ENCODE measurements around the gene CCDC12. TPM values are rescaled to one million over a fixed set of nuclear protein-coding genes. Genes with fewer than 3 reads are reported as not detected.

CCDC12 gene
- total RNA-seq, 1 donor from 2014 or later, result 41.4 TPM

- no peaks in the 10 kb centered on the region for H3K36me3 Mint-ChIP-seq (ENCODE audit: unreplicated experiment)
- no peak overlapping the region for H3K27ac Mint-ChIP-seq (ENCODE audit: unreplicated experiment)
- peaks cover 3% of the 10 kb centered on the region for H3K9me3 Mint-ChIP-seq (ENCODE audit: unreplicated experiment)
- peaks cover 2% of the 10 kb centered on the region for H3K27me3 Mint-ChIP-seq (ENCODE audit: unreplicated experiment)
- H3K4me1 Mint-ChIP-seq (ENCODE audit: low read depth, unreplicated experiment), result no peaks in the 10 kb centered on the region
- no peak overlapping the region for H3K4me3 Mint-ChIP-seq (ENCODE audit: unreplicated experiment)
- DNase-seq, result peak; percentile 93
- TF ChIP-seq CTCF (IDR thresholded peaks at IDR 0.05; ENCODE audit: partially characterized antibody, unreplicated experiment), result peak; percentile 84
Measured at GRCh38 chr3:46909535-46910161, 66.9 kb downstream of the CCDC12 start.

- no peak overlapping the region for H3K27ac Mint-ChIP-seq (ENCODE audit: unreplicated experiment)
- no peaks in the 10 kb centered on the region for H3K4me1 Mint-ChIP-seq (ENCODE audit: low read depth, unreplicated experiment)
- no peak for DNase-seq
- no peak overlapping the region for H3K4me3 Mint-ChIP-seq (ENCODE audit: unreplicated experiment)
- no peak for TF ChIP-seq CTCF (IDR thresholded peaks at IDR 0.05; ENCODE audit: partially characterized antibody, unreplicated experiment)
- H3K36me3 Mint-ChIP-seq (ENCODE audit: unreplicated experiment), result no peaks in the 10 kb centered on the region
- H3K27me3 Mint-ChIP-seq (ENCODE audit: unreplicated experiment), result peaks cover 2% of the 10 kb centered on the region
- H3K9me3 Mint-ChIP-seq (ENCODE audit: unreplicated experiment), result peaks cover 3% of the 10 kb centered on the region
Measured at GRCh38 chr3:46908986-46909534, 67.5 kb downstream of the CCDC12 start.

DNA sequence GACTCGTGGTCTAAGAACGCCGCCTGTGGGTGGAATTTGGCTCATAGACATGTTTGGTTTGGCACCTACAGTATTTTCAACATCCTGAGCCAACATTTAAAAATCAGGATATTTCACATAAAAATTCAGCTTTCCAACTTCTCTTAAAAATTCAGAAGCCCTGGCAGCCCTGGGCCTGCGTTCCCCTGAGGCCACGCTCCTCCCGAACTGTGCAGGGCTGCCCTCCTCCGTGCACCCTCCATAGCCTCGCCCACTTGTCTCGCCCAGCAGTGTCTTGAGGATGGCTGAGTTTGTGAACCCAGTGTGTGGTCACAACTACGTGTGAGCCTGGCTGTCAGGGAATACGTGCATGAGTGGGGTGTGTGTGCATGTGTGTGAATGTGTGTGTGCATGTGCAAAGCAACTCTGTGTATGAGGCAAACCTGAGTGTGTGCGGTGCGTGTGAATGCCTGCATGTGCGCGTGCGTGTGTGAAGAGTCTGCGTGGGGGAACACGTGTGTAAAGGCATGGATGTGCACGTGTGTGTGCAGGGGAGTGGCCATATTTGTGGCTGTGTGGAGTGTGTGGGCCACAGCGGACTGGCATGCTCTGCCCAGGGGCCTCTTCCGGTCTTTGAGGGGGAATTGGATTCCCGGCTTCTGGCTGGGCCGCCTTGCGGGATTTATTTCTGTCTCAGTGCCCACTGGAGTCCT, 68.1 kb downstream of the CCDC12 start:
- Mint-ChIP-seq H3K27me3 (ENCODE audit: unreplicated experiment) (peaks cover 3% of the 10 kb centered on the region), H3K4me3 (ENCODE audit: unreplicated experiment) (no peak overlapping the region), H3K4me1 (ENCODE audit: low read depth, unreplicated experiment) (no peaks in the 10 kb centered on the region), H3K9me3 (ENCODE audit: unreplicated experiment) (peaks cover 3% of the 10 kb centered on the region), H3K27ac (ENCODE audit: unreplicated experiment) (no peak overlapping the region), H3K36me3 (ENCODE audit: unreplicated experiment) (no peaks in the 10 kb centered on the region)
- no peak for DNase-seq
- no peak for TF ChIP-seq CTCF (IDR thresholded peaks at IDR 0.05; ENCODE audit: partially characterized antibody, unreplicated experiment)

DNA sequence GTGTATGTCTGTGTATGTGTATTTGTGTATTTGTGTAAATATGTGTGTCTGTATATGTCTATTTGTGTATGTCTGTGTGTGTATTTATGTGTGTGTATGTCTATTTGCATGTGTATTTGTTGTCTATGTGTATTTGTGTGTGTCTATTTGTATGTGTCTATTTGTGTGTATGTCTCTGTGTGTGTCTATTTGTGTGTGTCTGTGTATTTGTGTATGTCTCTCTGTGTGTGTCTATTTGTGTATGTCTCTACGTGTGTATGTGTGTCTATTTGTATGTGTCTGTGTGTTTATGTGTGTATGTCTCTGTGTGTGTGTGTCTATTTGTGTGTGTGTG, 68.6 kb downstream of the CCDC12 start:
- no peak for DNase-seq
- H3K9me3 Mint-ChIP-seq (ENCODE audit: unreplicated experiment), result peaks cover 3% of the 10 kb centered on the region
- no peak overlapping the region for H3K27ac Mint-ChIP-seq (ENCODE audit: unreplicated experiment)
- no peaks in the 10 kb centered on the region for H3K4me1 Mint-ChIP-seq (ENCODE audit: low read depth, unreplicated experiment)
- H3K27me3 Mint-ChIP-seq (ENCODE audit: unreplicated experiment), result peaks cover 3% of the 10 kb centered on the region
- no peak for TF ChIP-seq CTCF (IDR thresholded peaks at IDR 0.05; ENCODE audit: partially characterized antibody, unreplicated experiment)
- H3K36me3 Mint-ChIP-seq (ENCODE audit: unreplicated experiment), result no peaks in the 10 kb centered on the region
- H3K4me3 Mint-ChIP-seq (ENCODE audit: unreplicated experiment), result no peak overlapping the region

DNA sequence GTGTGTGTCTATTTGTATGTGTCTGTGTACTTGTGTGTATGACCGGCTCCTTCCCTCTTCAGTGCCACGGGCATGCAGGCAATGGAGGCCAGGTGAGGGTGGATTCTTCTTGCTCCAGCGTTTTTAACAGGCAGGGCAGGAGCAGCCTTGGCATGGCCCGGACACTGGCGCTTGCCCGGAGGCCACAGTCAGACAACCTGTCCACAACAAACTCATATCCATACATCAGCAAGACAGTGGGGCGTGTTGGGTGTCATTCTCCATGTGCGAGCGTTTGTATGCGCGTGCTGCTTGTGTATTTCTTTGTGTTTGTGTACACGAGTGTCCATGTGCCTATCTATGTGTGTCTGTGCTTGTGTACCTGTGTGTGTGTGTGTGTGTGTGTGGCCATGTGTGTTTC, 69.3 kb downstream of the CCDC12 start:
- Mint-ChIP-seq H3K4me3 (ENCODE audit: unreplicated experiment) (no peak overlapping the region), H3K27me3 (ENCODE audit: unreplicated experiment) (peaks cover 3% of the 10 kb centered on the region), H3K4me1 (ENCODE audit: low read depth, unreplicated experiment) (no peaks in the 10 kb centered on the region), H3K27ac (ENCODE audit: unreplicated experiment) (no peak overlapping the region), H3K36me3 (ENCODE audit: unreplicated experiment) (no peaks in the 10 kb centered on the region), H3K9me3 (ENCODE audit: unreplicated experiment) (peaks cover 3% of the 10 kb centered on the region)
- TF ChIP-seq CTCF (IDR thresholded peaks at IDR 0.05; ENCODE audit: partially characterized antibody, unreplicated experiment), result no peak
- no peak for DNase-seq
